DOHH2 (cell line): ENCODE measurements around the gene IFNA1.

Experiments used
- H3F3A ChIP-seq: fragments of 200-600 bp; sonication (generic), shearing (Covaris generic); 2 replicates; pipeline ENCODE4 v1.6.0; 2016; ENCODE audit warnings: antibody characterized with exemption, mild to moderate bottlenecking; ENCODE audit not compliant: control insufficient read depth, insufficient read depth
- H3K27ac ChIP-seq: fragments of 200-600 bp; sonication (generic); 2 replicates; pipeline ENCODE4 v1.5.1; 2014; ENCODE audit warnings: low read depth, mild to moderate bottlenecking, low read length, moderate library complexity
- H3K27me3 ChIP-seq: fragments of 200-600 bp; sonication (generic); 2 replicates; pipeline ENCODE4 v1.6.1; 2014; ENCODE audit warnings: mild to moderate bottlenecking, low read length, mixed read lengths; ENCODE audit not compliant: control insufficient read depth
- H3K36me3 ChIP-seq: fragments of 200-600 bp; sonication (generic); 2 replicates; pipeline ENCODE4 v1.6.1; 2014; ENCODE audit warnings: mild to moderate bottlenecking, low read length, moderate library complexity, mixed read lengths; ENCODE audit not compliant: control insufficient read depth
- H3K4me1 ChIP-seq: fragments of 200-600 bp; sonication (generic); 2 replicates; pipeline ENCODE4 v1.6.1; 2014; ENCODE audit warnings: mild to moderate bottlenecking, low read length, mixed read lengths; ENCODE audit not compliant: control insufficient read depth
- H3K4me2 ChIP-seq: fragments of 200-600 bp; sonication (generic); 2 replicates; pipeline ENCODE4 v1.6.0; 2014; ENCODE audit warnings: mild to moderate bottlenecking, low read length, moderate library complexity
- H3K4me3 ChIP-seq: fragments of 200-600 bp; sonication (generic); 2 replicates; pipeline ENCODE4 v1.5.1; 2014; ENCODE audit warnings: mild to moderate bottlenecking, low read length, mixed read lengths
- H3K79me2 ChIP-seq: fragments of 200-600 bp; sonication (generic); 2 replicates; pipeline ENCODE4 v1.6.1; 2014; ENCODE audit warnings: mild to moderate bottlenecking, low read length, mixed read lengths; ENCODE audit not compliant: control insufficient read depth
- H3K9me2 ChIP-seq: fragments of 200-600 bp; sonication (generic); replicated peaks from 2 replicates; pipeline ENCODE4 v1.6.1; 2014; ENCODE audit warnings: mild to moderate bottlenecking, low read length, mixed read lengths; ENCODE audit not compliant: control insufficient read depth
- H3K9me3 ChIP-seq: fragments of 200-600 bp; sonication (generic); 2 replicates; pipeline ENCODE4 v1.6.1; 2014; ENCODE audit warnings: antibody characterized with exemption, low read length, mixed read lengths; ENCODE audit not compliant: control insufficient read depth, insufficient read depth
- H4K20me1 ChIP-seq: fragments of 200-600 bp; sonication (generic); 2 replicates; pipeline ENCODE4 v1.6.0; 2014; ENCODE audit warnings: low read depth, mild to moderate bottlenecking, antibody characterized with exemption, low read length, moderate library complexity; ENCODE audit not compliant: control insufficient read depth, insufficient read depth
- CTCF ChIP-seq: fragments of 200-600 bp; sonication (generic); IDR thresholded peaks from one replicate; pipeline ENCODE4 v1.5.1; 2014; ENCODE audit warnings: antibody characterized with exemption, mild to moderate bottlenecking, low read depth, low read length; ENCODE audit not compliant: poor library complexity, severe bottlenecking
- EZH2phosphoT487 ChIP-seq: fragments of 200-600 bp; sonication (generic); IDR thresholded peaks from 2 replicates; pipeline ENCODE4 v1.6.1; 2017; ENCODE audit warnings: borderline replicate concordance, mild to moderate bottlenecking, antibody characterized with exemption, low read length, moderate library complexity, mixed read lengths

Gene IFNA1

GRCh38 chr9:21404146-21404545, 36.1 kb upstream of the IFNA1 start:
- TF ChIP-seq CTCF (no peak), EZH2phosphoT487 (no peak)
- H3K27me3 ChIP-seq = peaks cover 28% of the 10 kb centered on the region
- H3K9me3 ChIP-seq = no peaks in the 10 kb centered on the region

DNA sequence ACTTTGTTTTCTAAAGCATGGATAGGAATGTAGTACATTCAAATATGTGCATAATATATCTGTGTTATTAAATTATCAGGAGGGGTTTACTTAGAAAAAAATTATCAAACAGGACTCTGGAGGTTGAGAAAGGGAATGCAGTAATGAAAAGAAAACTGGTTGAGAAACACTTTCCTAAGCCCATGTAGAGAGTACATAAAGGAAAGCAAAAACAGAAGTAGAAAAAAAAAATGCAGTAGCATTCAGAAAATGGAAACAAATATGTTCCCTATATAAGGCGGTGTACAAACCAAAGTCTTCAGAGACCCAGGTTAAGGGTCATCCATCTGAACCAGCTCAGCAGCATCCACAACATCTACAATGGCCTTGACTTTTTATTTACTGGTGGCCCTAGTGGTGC, 31.4 kb upstream of the IFNA1 start, which contains the start of gene IFNA8:
Gene IFNA8, plus strand, starts transcription at position 301 of the 400 bp plus-strand sequence. Its CDS starts 60 bp downstream, at position 361.
- TF ChIP-seq EZH2phosphoT487 (no peak), CTCF (no peak)
- no peaks in the 10 kb centered on the region for H3K9me3 ChIP-seq
- H3K4me1 ChIP-seq = peaks cover 13% of the 10 kb centered on the region
- no peaks in the 10 kb centered on the region for H3K79me2 ChIP-seq
- no peak within 1 kb of the TSS for H3K4me2 ChIP-seq
- H3K9me2 ChIP-seq = no peaks in the 10 kb centered on the region
- no peak within 1 kb of the TSS for H3K27ac ChIP-seq
- no peaks in the 10 kb centered on the region for H4K20me1 ChIP-seq
- no peak within 1 kb of the TSS for H3K4me3 ChIP-seq
- no peaks in the 10 kb centered on the region for H3F3A ChIP-seq
- H3K27me3 ChIP-seq = peaks cover 56% of the 10 kb centered on the region
- no peaks in the 10 kb centered on the region for H3K36me3 ChIP-seq

More at GRCh38 chr9:21404146-21404545, 36.1 kb upstream of the IFNA1 start:
- Histone ChIP-seq H3K79me2 (no peaks in the 10 kb centered on the region), H3K4me2 (no peak overlapping the region), H3K4me1 (no peaks in the 10 kb centered on the region), H3K36me3 (no peaks in the 10 kb centered on the region), H3K27ac (no peak overlapping the region), H4K20me1 (no peaks in the 10 kb centered on the region), H3F3A (no peaks in the 10 kb centered on the region), H3K9me2 (no peaks in the 10 kb centered on the region), H3K4me3 (no peak overlapping the region)

DNA sequence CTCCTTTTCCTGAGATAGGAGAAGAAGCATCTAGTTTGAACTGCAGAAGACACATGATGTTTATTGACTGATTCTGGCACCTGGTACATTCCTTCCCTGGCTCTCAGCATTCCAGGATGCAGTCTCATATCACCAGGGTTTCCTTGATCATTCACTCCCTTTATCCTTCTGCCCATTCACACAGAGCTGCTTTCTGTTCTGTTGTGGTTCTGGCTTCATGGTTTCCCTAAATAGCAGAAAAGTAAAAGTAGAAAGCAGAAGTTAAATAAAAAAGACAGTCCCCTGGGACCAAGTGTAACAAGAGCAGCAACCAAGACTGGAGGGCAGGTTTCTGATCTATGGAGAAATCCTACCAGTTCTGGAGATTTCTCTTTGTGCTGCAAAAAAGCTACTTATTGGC, 28.1 kb upstream of the IFNA1 start:
- Histone ChIP-seq H3K79me2 (no peaks in the 10 kb centered on the region), H3K4me1 (peaks cover 13% of the 10 kb centered on the region), H3K9me2 (no peaks in the 10 kb centered on the region), H3K4me2 (peak overlapping the region; percentile 22), H3K9me3 (no peaks in the 10 kb centered on the region), H3K36me3 (no peaks in the 10 kb centered on the region), H4K20me1 (no peaks in the 10 kb centered on the region; the same call in 1 of the 2 replicates), H3K27ac (no peak overlapping the region), H3F3A (no peaks in the 10 kb centered on the region), H3K4me3 (no peak overlapping the region), H3K27me3 (peaks cover 47% of the 10 kb centered on the region)
- TF ChIP-seq CTCF (no peak), EZH2phosphoT487 (no peak)
